ENCODE data around the gene TOM1L2.

Gene TOM1L2

GRCh38 chr17:17844500-17844899 is 127.7 kb downstream of the TOM1L2 start:
- Histone ChIP-seq H3K9me3 (ENCODE audit: control insufficient read depth, insufficient read depth, low read length) (no peaks in the 10 kb centered on the region), H3K27ac (ENCODE audit: low read length) (no peak overlapping the region), H3K36me3 (ENCODE audit: control insufficient read depth, insufficient read depth, low read length) (no peaks in the 10 kb centered on the region; the same call in 1 of the 2 replicates), H3K4me1 (ENCODE audit: control insufficient read depth, insufficient read depth, low read length) (peaks cover 12% of the 10 kb centered on the region; the same call in 1 of the 2 replicates), H3K4me3 (ENCODE audit: low read length) (no peak overlapping the region), H3K27me3 (ENCODE audit: control insufficient read depth, insufficient read depth, low read length) (no peaks in the 10 kb centered on the region)
- DNase-seq (ENCODE audit: low read depth, low spot score), result no peak
- no CpG with 5 or more reads among the region's 6 CpGs for WGBS (ENCODE audit: insufficient coverage, insufficient read length)

DNA sequence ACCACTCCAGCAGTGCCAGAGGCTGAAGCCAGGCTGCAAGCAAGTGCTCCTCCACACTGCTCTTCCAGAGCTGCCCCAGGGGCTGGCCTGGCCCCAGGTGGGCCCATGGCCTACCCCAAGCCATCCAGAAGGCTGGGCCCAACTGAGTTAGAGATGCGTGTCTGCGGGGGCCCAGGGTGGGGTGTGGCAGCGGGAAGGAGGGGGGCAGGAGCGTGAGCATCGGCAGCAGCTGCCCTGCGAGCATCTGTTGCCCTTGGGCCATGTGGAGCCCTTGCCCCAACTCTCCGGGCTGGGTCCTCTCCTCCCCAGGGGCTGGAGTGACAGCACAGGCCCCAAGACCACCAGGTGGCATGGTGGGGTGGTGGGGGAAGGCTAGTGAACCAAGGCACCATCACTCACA is 128.1 kb downstream of the TOM1L2 start:
- Histone ChIP-seq H3K4me3 (ENCODE audit: low read length) (no peak overlapping the region), H3K27ac (ENCODE audit: low read length) (no peak overlapping the region), H3K9me3 (ENCODE audit: control insufficient read depth, insufficient read depth, low read length) (no peaks in the 10 kb centered on the region), H3K4me1 (ENCODE audit: control insufficient read depth, insufficient read depth, low read length) (peaks cover 14% of the 10 kb centered on the region; the same call in 1 of the 2 replicates), H3K27me3 (ENCODE audit: control insufficient read depth, insufficient read depth, low read length) (no peaks in the 10 kb centered on the region), H3K36me3 (ENCODE audit: control insufficient read depth, insufficient read depth, low read length) (no peaks in the 10 kb centered on the region; the same call in 1 of the 2 replicates)
- no CpG with 5 or more reads among the region's 7 CpGs for WGBS (ENCODE audit: insufficient coverage, insufficient read length)
- DNase-seq (ENCODE audit: low read depth, low spot score), result no peak

DNA sequence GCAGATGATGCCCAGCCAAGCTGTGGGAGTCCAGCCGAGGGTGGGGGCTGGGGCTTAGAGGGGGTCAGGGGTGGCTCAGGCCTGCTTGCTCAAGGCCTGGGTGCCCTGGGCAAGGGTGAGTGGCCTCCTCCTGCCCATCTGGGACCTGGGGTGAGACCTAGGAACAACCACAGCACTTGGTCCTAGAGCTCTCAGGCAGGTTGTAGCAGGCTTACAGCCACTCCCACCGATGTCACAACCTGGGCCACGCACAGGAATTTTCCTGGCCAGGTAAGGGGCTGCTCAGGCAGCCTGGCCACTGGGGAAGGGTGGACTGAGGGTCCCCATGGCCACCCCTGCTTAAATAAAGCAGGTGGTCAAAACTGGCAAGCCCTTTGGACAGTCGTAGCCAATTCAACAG is 129.1 kb downstream of the TOM1L2 start:
- no CpG with 5 or more reads among the region's 4 CpGs for WGBS (ENCODE audit: insufficient coverage, insufficient read length)
- Histone ChIP-seq H3K9me3 (ENCODE audit: control insufficient read depth, insufficient read depth, low read length) (no peaks in the 10 kb centered on the region), H3K36me3 (ENCODE audit: control insufficient read depth, insufficient read depth, low read length) (no peaks in the 10 kb centered on the region; the same call in 1 of the 2 replicates), H3K4me1 (ENCODE audit: control insufficient read depth, insufficient read depth, low read length) (peaks cover 15% of the 10 kb centered on the region; the same call in 1 of the 2 replicates), H3K27me3 (ENCODE audit: control insufficient read depth, insufficient read depth, low read length) (no peaks in the 10 kb centered on the region), H3K4me3 (ENCODE audit: low read length) (no peak overlapping the region), H3K27ac (ENCODE audit: low read length) (no peak overlapping the region)
- DNase-seq (ENCODE audit: low read depth, low spot score), result no peak

GRCh38 chr17:17842111-17842876 is 129.9 kb downstream of the TOM1L2 start:
- DNase-seq (ENCODE audit: low read depth, low spot score), result no peak
- WGBS (ENCODE audit: insufficient coverage, insufficient read length), result no CpG with 5 or more reads among the region's 9 CpGs
- peaks cover 21% of the 10 kb centered on the region; the same call in 1 of the 2 replicates for H3K4me1 ChIP-seq (ENCODE audit: control insufficient read depth, insufficient read depth, low read length)
- no peaks in the 10 kb centered on the region; the same call in 1 of the 2 replicates for H3K36me3 ChIP-seq (ENCODE audit: control insufficient read depth, insufficient read depth, low read length)
- no peaks in the 10 kb centered on the region for H3K9me3 ChIP-seq (ENCODE audit: control insufficient read depth, insufficient read depth, low read length)
- H3K27ac ChIP-seq (ENCODE audit: low read length), result no peak overlapping the region
- H3K4me3 ChIP-seq (ENCODE audit: low read length), result no peak overlapping the region
- H3K27me3 ChIP-seq (ENCODE audit: control insufficient read depth, insufficient read depth, low read length), result no peaks in the 10 kb centered on the region

- Histone ChIP-seq H3K4me3 (ENCODE audit: low read length) (no peak overlapping the region), H3K27me3 (ENCODE audit: control insufficient read depth, insufficient read depth, low read length) (no peaks in the 10 kb centered on the region), H3K36me3 (ENCODE audit: control insufficient read depth, insufficient read depth, low read length) (no peaks in the 10 kb centered on the region; the same call in 1 of the 2 replicates), H3K4me1 (ENCODE audit: control insufficient read depth, insufficient read depth, low read length) (peaks cover 21% of the 10 kb centered on the region; the same call in 1 of the 2 replicates), H3K27ac (ENCODE audit: low read length) (no peak overlapping the region), H3K9me3 (ENCODE audit: control insufficient read depth, insufficient read depth, low read length) (no peaks in the 10 kb centered on the region)
- no peak for DNase-seq (ENCODE audit: low read depth, low spot score)
- WGBS (ENCODE audit: insufficient coverage, insufficient read length), result no CpG with 5 or more reads among the region's 1 CpG
Observed at GRCh38 chr17:17841601-17842025, 130.6 kb downstream of the TOM1L2 start.

GRCh38 chr17:17840751-17841591 is 131.2 kb downstream of the TOM1L2 start:
- Histone ChIP-seq H3K27me3 (ENCODE audit: control insufficient read depth, insufficient read depth, low read length) (no peaks in the 10 kb centered on the region), H3K27ac (ENCODE audit: low read length) (no peak overlapping the region), H3K9me3 (ENCODE audit: control insufficient read depth, insufficient read depth, low read length) (no peaks in the 10 kb centered on the region), H3K4me1 (ENCODE audit: control insufficient read depth, insufficient read depth, low read length) (peaks cover 20% of the 10 kb centered on the region; the same call in 1 of the 2 replicates), H3K36me3 (ENCODE audit: control insufficient read depth, insufficient read depth, low read length) (no peaks in the 10 kb centered on the region), H3K4me3 (ENCODE audit: low read length) (no peak overlapping the region)
- no peak for DNase-seq (ENCODE audit: low read depth, low spot score)
- no CpG with 5 or more reads among the region's 7 CpGs for WGBS (ENCODE audit: insufficient coverage, insufficient read length)

GRCh38 chr17:17839791-17840707 is 132.2 kb downstream of the TOM1L2 start:
- peaks cover 25% of the 10 kb centered on the region for H3K4me1 ChIP-seq (ENCODE audit: control insufficient read depth, insufficient read depth, low read length)
- peak overlapping the region; percentile 25; the same call in 1 of the 2 replicates for H3K4me3 ChIP-seq (ENCODE audit: low read length)
- H3K27me3 ChIP-seq (ENCODE audit: control insufficient read depth, insufficient read depth, low read length), result no peaks in the 10 kb centered on the region
- DNase-seq (ENCODE audit: low read depth, low spot score), result peak; percentile 81
- H3K36me3 ChIP-seq (ENCODE audit: control insufficient read depth, insufficient read depth, low read length), result no peaks in the 10 kb centered on the region
- no CpG with 5 or more reads among the region's 71 CpGs for WGBS (ENCODE audit: insufficient coverage, insufficient read length)
- H3K9me3 ChIP-seq (ENCODE audit: control insufficient read depth, insufficient read depth, low read length), result no peaks in the 10 kb centered on the region
- peak overlapping the region; percentile 11 for H3K27ac ChIP-seq (ENCODE audit: low read length)

GRCh38 chr17:17837966-17838962 is 133.9 kb downstream of the TOM1L2 start:
- no peaks in the 10 kb centered on the region for H3K9me3 ChIP-seq (ENCODE audit: control insufficient read depth, insufficient read depth, low read length)
- H3K4me1 ChIP-seq (ENCODE audit: control insufficient read depth, insufficient read depth, low read length), result peaks cover 25% of the 10 kb centered on the region
- H3K27ac ChIP-seq (ENCODE audit: low read length), result no peak overlapping the region
- no peaks in the 10 kb centered on the region for H3K36me3 ChIP-seq (ENCODE audit: control insufficient read depth, insufficient read depth, low read length)
- no peaks in the 10 kb centered on the region for H3K27me3 ChIP-seq (ENCODE audit: control insufficient read depth, insufficient read depth, low read length)
- WGBS (ENCODE audit: insufficient coverage, insufficient read length), result no CpG with 5 or more reads among the region's 11 CpGs
- H3K4me3 ChIP-seq (ENCODE audit: low read length), result no peak overlapping the region
- DNase-seq (ENCODE audit: low read depth, low spot score), result no peak

- H3K4me3 ChIP-seq (ENCODE audit: low read length), result no peak overlapping the region
- no peaks in the 10 kb centered on the region for H3K36me3 ChIP-seq (ENCODE audit: control insufficient read depth, insufficient read depth, low read length)
- H3K4me1 ChIP-seq (ENCODE audit: control insufficient read depth, insufficient read depth, low read length), result peaks cover 25% of the 10 kb centered on the region
- H3K9me3 ChIP-seq (ENCODE audit: control insufficient read depth, insufficient read depth, low read length), result no peaks in the 10 kb centered on the region
- H3K27me3 ChIP-seq (ENCODE audit: control insufficient read depth, insufficient read depth, low read length), result no peaks in the 10 kb centered on the region
- H3K27ac ChIP-seq (ENCODE audit: low read length), result no peak overlapping the region
- no peak for DNase-seq (ENCODE audit: low read depth, low spot score)
- no CpG with 5 or more reads among the region's 3 CpGs for WGBS (ENCODE audit: insufficient coverage, insufficient read length)
Observed at GRCh38 chr17:17837380-17837821, 134.8 kb downstream of the TOM1L2 start.
